Peyer's patch (tissue), 4 donors: Measurements from ENCODE around the gene IMMP2L.

Experiments used
- POLR2A ChIP-seq, 2 donors: fragments of 450-650 bp; IDR thresholded peaks; one replicate each; pipeline ENCODE4 v1.5.1; 2017; ENCODE audit warnings: antibody characterized with exemption in 2 of 2, mild to moderate bottlenecking in 2 of 2, moderate library complexity in 2 of 2
- TF ChIP-seq, protein P1 (sequence below), 6 experiments: fragments of 450-650 bp in 4 of 6; fragments of 200-600 bp in 2 of 6; sonication (generic) in 1 of 6; IDR thresholded peaks; one replicate each; pipeline ENCODE4 v1.5.1; 2017 to 2019; ENCODE audit warnings: antibody characterized with exemption in 6 of 6, mild to moderate bottlenecking in 3 of 6, moderate library complexity in 1 of 6

DNA sequence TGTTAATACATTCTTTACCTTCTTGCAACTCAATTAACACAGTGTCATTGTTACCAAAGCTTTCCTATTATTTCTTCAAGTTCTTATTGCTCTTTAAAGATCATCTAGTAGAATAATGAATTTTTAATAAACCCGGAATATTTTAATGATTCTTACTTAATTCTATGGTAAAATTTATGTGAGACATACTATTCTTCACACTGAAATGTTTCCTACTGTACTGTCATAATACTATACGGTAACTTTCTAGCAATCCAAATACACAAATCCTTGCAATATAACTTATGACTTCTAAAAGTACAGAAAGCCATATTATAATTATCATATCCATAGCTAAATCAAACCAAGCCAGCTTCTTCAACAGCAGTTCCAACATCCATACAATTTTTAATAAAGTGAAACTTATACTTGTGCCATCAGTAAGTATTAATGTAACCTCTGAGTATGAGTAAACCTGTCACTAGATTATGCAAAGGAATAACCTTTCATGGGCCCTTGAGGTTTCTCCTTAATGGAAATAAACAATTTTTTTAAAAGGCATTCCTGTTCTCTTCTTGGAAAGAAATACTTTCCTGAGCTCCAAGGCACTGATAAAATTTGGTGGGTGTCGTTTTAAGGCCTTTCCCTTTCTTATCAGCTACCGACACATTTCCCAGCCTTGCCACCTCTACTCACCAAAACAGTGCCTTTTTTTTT, 87.4 kb downstream of the IMMP2L start:
- TF ChIP-seq, protein P1, sequence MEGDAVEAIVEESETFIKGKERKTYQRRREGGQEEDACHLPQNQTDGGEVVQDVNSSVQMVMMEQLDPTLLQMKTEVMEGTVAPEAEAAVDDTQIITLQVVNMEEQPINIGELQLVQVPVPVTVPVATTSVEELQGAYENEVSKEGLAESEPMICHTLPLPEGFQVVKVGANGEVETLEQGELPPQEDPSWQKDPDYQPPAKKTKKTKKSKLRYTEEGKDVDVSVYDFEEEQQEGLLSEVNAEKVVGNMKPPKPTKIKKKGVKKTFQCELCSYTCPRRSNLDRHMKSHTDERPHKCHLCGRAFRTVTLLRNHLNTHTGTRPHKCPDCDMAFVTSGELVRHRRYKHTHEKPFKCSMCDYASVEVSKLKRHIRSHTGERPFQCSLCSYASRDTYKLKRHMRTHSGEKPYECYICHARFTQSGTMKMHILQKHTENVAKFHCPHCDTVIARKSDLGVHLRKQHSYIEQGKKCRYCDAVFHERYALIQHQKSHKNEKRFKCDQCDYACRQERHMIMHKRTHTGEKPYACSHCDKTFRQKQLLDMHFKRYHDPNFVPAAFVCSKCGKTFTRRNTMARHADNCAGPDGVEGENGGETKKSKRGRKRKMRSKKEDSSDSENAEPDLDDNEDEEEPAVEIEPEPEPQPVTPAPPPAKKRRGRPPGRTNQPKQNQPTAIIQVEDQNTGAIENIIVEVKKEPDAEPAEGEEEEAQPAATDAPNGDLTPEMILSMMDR (IDR thresholded peaks at IDR 0.05) = no peak
- no peak for TF ChIP-seq POLR2A (IDR thresholded peaks at IDR 0.05)
